Body of pancreas (tissue), 4 donors: ENCODE data around the gene VMAC.

Experiments used
- POLR2A ChIP-seq, 3 donors: fragments of 450-650 bp; IDR thresholded peaks; one replicate each; pipeline ENCODE4 v1.6.1; 2016; ENCODE audit warnings: antibody characterized with exemption in 3 of 3, mild to moderate bottlenecking in 2 of 3
- TF ChIP-seq, protein P1 (sequence below), 7 experiments: fragments of 450-650 bp in 4 of 7; fragments of 200-600 bp in 3 of 7; sonication (generic) in 3 of 7; IDR thresholded peaks; one replicate each; pipeline ENCODE4 v1.5.1; 2016 to 2019; ENCODE audit warnings: antibody characterized with exemption in 7 of 7

DNA sequence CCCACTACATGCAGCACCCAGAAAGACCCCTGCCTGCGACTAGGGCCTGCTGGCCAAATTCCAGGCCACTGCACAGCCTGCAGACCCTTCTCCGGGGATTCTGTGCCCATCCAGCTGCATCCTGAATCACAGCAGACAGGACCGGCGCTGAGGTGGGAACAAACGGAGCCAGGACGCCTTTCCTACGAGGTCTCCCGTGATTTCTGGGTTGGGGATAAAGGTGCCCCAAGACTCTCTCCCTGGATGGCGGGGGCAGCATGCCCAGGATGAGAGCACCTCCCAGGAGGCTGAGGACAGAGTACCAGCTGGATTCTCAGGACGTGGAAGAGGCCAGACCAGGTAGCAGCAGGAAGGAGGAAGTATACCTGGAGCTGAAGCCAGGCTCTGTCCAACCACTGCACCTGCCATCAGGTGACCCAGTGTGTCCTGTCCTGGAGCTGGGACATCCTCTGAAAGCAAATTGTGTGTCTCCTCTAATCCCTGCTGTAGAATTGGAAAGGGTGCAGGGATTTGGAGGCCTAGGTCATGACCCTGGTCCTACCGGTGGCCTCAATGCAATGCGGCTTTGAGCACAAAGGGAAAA, 31.0 kb upstream of the VMAC start:
- TF ChIP-seq, protein P1, sequence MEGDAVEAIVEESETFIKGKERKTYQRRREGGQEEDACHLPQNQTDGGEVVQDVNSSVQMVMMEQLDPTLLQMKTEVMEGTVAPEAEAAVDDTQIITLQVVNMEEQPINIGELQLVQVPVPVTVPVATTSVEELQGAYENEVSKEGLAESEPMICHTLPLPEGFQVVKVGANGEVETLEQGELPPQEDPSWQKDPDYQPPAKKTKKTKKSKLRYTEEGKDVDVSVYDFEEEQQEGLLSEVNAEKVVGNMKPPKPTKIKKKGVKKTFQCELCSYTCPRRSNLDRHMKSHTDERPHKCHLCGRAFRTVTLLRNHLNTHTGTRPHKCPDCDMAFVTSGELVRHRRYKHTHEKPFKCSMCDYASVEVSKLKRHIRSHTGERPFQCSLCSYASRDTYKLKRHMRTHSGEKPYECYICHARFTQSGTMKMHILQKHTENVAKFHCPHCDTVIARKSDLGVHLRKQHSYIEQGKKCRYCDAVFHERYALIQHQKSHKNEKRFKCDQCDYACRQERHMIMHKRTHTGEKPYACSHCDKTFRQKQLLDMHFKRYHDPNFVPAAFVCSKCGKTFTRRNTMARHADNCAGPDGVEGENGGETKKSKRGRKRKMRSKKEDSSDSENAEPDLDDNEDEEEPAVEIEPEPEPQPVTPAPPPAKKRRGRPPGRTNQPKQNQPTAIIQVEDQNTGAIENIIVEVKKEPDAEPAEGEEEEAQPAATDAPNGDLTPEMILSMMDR (IDR thresholded peaks at IDR 0.05): no peak
- TF ChIP-seq POLR2A (IDR thresholded peaks at IDR 0.05): no peak
